GF-D8 (cell line): ENCODE data around the gene GPR176.
"Not testable (repeated sequence)": the region's sequence is repeated elsewhere in the genome, so short reads cannot be mapped to it uniquely, and the experiment has no call there.

Source experiments
- DNase-seq: peaks from one replicate; lab custom pipeline; 2025; lab: John Stamatoyannopoulos, UW

The GPR176 gene

DNA sequence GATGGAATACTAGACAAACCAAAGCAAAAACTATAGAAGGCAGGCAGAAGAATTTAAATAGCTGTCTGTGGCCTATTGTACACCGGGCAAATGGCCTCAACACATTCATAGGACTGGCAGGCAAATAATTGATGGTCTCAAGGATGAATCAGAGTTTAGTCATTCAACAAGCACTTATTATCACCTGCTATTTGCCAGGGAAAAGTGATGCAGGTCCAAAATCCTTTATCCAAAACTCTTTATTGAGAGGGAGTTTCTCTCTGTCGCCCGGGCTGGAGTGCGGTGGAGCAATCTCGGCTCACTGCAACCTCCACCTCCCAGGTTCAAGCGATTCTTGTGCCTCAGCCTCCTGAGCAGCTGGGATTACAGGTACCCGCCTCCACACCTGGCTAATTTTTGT, 16.1 kb upstream of the GPR176 start:
- no peak for DNase-seq

DNA sequence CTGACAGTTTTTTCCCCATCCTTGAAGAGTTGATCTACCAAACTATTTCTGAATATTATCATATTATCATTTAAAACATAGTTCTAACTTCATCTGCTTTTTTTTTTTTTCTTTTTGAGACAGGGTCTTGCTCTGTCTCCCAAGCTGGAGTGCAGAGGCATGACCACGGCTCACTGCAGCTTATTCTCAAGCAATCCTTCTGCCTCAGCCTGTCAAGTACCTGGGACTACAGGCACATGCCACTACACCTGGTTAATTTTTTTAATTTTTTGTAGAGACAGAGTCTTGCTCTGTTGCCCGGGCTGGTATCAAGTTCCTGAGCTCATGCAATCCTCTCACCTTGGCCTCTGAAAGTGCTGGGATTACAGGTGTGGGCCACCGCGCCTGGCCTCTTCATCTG, 15.2 kb upstream of the GPR176 start:
- no peak for DNase-seq

GRCh38 chr15:39934397-39935071, 14.5 kb upstream of the GPR176 start:
- DNase-seq: no peak

GRCh38 chr15:39931615-39932014, 11.5 kb upstream of the GPR176 start:
- no peak for DNase-seq

GRCh38 chr15:39926526-39926925, 6.5 kb upstream of the GPR176 start:
- no peak for DNase-seq

- DNase-seq: no peak
Measured at GRCh38 chr15:39925112-39925842, 5.2 kb upstream of the GPR176 start.

- DNase-seq: no peak
Measured at GRCh38 chr15:39924437-39924836, 4.4 kb upstream of the GPR176 start.

GRCh38 chr15:39922462-39923092, 2.5 kb upstream of the GPR176 start:
- DNase-seq: no peak

- no peak for DNase-seq
Measured at GRCh38 chr15:39921274-39921638, 1.2 kb upstream of the GPR176 start.

- no peak for DNase-seq
Measured at GRCh38 chr15:39920510-39921273, 626 bp upstream of the GPR176 start.

DNA sequence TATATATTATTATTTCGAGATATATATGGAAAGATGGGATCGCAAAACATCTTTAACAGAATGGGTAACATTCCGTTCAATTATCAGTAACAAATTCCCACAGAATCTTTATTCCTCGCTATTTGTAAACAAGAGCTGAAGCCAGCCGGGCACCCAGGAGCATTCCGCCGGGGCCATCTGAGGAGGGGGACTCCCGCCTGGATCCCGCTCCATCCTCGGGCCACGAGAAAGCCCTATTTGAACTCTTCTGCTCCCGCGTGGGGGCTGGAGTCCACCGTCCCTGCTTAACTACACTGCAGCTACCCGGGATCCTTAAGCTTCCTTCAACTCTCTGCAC, 687 bp downstream of the GPR176 start:
- no peak for DNase-seq

GRCh38 chr15:39918688-39919385, 1.2 kb downstream of the GPR176 start:
- DNase-seq: no peak

GRCh38 chr15:39914977-39915376, 5.1 kb downstream of the GPR176 start:
- DNase-seq: no peak

- no peak for DNase-seq
Measured at GRCh38 chr15:39909007-39909406, 11.1 kb downstream of the GPR176 start.

GRCh38 chr15:39908186-39908585, 11.9 kb downstream of the GPR176 start:
- DNase-seq: no peak

DNA sequence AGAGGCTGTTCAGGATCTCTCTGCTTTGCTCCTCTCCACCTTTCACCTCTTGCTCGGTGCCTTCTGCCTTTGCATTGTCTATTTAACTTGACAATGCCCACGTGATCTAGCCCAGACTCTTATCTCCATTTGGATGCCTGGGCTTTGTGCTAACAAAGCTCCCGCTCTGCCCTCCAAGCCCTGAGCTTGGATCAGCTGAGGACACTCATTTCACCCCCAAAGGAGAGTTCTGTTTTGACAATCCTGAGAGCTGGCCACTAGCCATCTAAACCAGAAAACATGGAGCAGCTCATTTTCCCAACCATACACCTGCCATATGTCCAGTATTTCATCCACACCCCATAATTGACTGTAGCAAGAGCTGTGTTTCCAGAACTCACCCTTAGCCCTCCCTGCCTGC, 12.8 kb downstream of the GPR176 start:
- no peak for DNase-seq

GRCh38 chr15:39904115-39904514, 16.0 kb downstream of the GPR176 start:
- DNase-seq: no peak

- DNase-seq: no peak
Measured at GRCh38 chr15:39898317-39898716, 21.7 kb downstream of the GPR176 start.

GRCh38 chr15:39896846-39897245, 23.2 kb downstream of the GPR176 start:
- DNase-seq: no peak

DNA sequence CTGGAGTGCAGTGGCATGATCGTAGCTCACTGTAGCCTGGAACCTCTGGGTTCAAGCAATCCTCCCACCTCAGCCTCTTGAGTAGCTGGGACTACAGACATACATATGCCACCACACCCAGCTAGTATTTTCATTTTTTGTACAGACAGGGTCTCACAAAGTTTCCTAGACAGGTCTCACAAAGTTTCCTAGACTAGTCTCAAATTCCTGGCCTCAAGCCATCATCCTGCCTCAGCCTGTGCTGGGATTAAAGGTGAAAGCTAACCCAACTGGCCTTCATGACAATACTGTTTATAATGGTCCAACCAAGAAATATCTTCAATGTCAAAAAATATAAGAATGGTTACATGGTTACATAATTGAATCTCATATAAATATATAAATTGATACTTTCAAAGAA, 24.0 kb downstream of the GPR176 start:
- no peak for DNase-seq

GRCh38 chr15:39893051-39893450, 27.0 kb downstream of the GPR176 start:
- not testable (repeated sequence) for DNase-seq

DNA sequence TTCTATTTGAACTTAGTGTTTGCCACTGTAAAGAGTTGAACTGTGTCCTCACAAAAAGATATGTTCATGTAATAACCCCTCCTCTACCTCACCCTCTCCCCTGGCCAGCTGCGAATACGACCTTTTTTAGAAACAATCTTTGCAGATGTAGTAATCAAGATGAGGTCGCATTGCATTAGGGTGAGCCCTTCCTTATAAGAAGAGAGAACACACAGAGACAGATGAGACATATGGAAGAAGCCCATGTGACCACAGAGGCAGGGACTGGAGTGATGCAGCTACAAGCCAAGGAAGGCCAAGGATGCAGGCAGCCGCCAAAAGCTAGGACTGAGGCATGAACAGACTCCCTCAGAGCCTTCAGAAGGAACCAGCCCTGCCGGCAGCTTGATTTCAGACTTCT, 27.6 kb downstream of the GPR176 start:
- no peak for DNase-seq
